Liver (tissue), 3 donors: ENCODE results near the gene SMAP1.

ENCODE experiments used
- ATF3 ChIP-seq: IDR thresholded peaks from 2 replicates; pipeline ENCODE4 v1.6.1; 2016; ENCODE audit warnings: antibody characterized with exemption
- FOXA2 ChIP-seq: IDR thresholded peaks from 2 replicates; pipeline ENCODE4 v1.6.1; 2016; ENCODE audit warnings: antibody characterized with exemption
- GABPA ChIP-seq, 2 donors: IDR thresholded peaks in 1 of 2; conservative IDR thresholded peaks in 1 of 2; 2 replicates each; pipeline ENCODE4 v1.6.1; 2016; ENCODE audit warnings: antibody characterized with exemption in 2 of 2, mild to moderate bottlenecking in 1 of 2, moderate library complexity in 1 of 2
- HNF4G ChIP-seq: IDR thresholded peaks from 2 replicates; pipeline ENCODE4 v1.6.1; 2016; ENCODE audit warnings: antibody characterized with exemption
- REST ChIP-seq: IDR thresholded peaks from 2 replicates; pipeline ENCODE4 v1.6.1; 2016; ENCODE audit warnings: antibody characterized with exemption, mild to moderate bottlenecking
- TAF1 ChIP-seq: conservative IDR thresholded peaks from 2 replicates; pipeline ENCODE4 v1.6.1; 2016; ENCODE audit warnings: antibody characterized with exemption, mild to moderate bottlenecking
- YY1 ChIP-seq: IDR thresholded peaks from 2 replicates; pipeline ENCODE4 v1.6.1; 2016; ENCODE audit warnings: antibody characterized with exemption, mild to moderate bottlenecking
- TF ChIP-seq, protein P1 (sequence below): fragments of 150-350 bp; IDR thresholded peaks from 2 replicates; pipeline ENCODE4 v1.5.1; 2017; ENCODE audit warnings: improper control_type of control experiment, low read depth, low read length; ENCODE audit not compliant: missing input control
- TF ChIP-seq, protein P2 (sequence below): IDR thresholded peaks from 2 replicates; pipeline ENCODE4 v1.6.1; 2016; ENCODE audit warnings: antibody characterized with exemption
- TF ChIP-seq, protein P3 (sequence below): IDR thresholded peaks from 2 replicates; pipeline ENCODE4 v1.6.1; 2016; ENCODE audit warnings: antibody characterized with exemption
- donor health status: healthy.
- donor health status: healthy.

GRCh38 chr6:70838907-70839285 is 171.2 kb downstream of the SMAP1 start:
- TF ChIP-seq TAF1 (no peak), GABPA (IDR thresholded peaks at IDR 0.05 in 1 of 2, conservative IDR thresholded peaks at IDR 0.05 in 1 of 2) (no peak), REST (no peak), FOXA2 (no peak), ATF3 (no peak), YY1 (no peak), HNF4G (no peak)
- TF ChIP-seq, protein P1, sequence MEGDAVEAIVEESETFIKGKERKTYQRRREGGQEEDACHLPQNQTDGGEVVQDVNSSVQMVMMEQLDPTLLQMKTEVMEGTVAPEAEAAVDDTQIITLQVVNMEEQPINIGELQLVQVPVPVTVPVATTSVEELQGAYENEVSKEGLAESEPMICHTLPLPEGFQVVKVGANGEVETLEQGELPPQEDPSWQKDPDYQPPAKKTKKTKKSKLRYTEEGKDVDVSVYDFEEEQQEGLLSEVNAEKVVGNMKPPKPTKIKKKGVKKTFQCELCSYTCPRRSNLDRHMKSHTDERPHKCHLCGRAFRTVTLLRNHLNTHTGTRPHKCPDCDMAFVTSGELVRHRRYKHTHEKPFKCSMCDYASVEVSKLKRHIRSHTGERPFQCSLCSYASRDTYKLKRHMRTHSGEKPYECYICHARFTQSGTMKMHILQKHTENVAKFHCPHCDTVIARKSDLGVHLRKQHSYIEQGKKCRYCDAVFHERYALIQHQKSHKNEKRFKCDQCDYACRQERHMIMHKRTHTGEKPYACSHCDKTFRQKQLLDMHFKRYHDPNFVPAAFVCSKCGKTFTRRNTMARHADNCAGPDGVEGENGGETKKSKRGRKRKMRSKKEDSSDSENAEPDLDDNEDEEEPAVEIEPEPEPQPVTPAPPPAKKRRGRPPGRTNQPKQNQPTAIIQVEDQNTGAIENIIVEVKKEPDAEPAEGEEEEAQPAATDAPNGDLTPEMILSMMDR, result no peak
- TF ChIP-seq, protein P2, sequence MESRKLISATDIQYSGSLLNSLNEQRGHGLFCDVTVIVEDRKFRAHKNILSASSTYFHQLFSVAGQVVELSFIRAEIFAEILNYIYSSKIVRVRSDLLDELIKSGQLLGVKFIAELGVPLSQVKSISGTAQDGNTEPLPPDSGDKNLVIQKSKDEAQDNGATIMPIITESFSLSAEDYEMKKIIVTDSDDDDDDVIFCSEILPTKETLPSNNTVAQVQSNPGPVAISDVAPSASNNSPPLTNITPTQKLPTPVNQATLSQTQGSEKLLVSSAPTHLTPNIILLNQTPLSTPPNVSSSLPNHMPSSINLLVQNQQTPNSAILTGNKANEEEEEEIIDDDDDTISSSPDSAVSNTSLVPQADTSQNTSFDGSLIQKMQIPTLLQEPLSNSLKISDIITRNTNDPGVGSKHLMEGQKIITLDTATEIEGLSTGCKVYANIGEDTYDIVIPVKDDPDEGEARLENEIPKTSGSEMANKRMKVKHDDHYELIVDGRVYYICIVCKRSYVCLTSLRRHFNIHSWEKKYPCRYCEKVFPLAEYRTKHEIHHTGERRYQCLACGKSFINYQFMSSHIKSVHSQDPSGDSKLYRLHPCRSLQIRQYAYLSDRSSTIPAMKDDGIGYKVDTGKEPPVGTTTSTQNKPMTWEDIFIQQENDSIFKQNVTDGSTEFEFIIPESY, result no peak
- TF ChIP-seq, protein P3, sequence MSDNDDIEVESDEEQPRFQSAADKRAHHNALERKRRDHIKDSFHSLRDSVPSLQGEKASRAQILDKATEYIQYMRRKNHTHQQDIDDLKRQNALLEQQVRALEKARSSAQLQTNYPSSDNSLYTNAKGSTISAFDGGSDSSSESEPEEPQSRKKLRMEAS, result no peak
